HL-60/S4 treated with phorbol 12-myristate 13-acetate at 8.2 ng/mL for 4 days and 3 days (cell line): ENCODE measurements around the gene PGAM2.

ENCODE experiments used
- in situ Hi-C: fragments of 300-500 bp; cut with MboI; formaldehyde crosslinking; loops from 2 replicates; pipeline ENCODE4 v1.15.0; 2022; ENCODE audit warnings: low sequenced_read_pairs

Gene PGAM2

DNA sequence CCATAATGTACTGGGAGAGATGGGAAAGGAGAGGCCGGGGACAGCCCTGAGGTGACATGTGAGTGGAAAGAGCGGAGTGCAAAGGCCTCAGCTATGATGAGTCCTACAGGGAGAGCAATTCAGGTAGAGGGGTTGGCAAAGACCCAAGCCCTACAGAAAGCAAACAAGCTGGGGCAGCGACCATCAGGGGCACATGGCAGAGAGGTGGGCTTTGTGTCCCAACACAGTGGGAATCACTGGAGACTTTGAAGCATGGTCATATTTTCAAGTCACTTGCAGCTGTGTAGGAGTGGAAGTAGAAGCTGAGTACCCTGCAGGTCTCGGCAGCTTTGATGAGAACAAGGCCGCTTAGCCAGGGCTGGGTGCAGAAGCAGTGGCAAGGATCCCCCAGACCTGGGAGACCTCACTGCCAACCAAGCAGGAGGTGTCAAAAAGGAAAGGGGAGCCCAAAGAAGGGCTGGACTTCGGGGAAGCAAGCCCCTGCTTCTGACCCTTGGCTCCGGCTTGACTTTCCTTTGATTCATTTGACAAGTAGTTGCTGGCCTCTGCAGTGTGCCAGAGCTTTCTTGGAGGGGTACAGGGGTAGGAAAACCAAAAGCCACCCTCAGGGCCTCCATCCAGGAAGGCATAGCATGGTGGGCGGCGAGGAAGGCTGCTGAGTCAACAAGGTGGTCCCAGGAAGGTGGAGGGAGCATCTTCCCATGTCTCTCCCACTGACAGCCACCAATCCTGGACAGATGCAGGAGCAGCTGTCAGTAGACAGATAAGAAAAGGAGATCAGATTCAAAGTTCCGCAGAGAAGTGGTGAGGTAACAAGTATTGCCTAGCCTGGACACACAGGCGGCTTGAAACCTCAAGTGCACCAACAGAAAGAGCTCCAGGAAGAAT lies 1.9 kb upstream of the PGAM2 start:
- in situ Hi-C loops = no loop called here

DNA sequence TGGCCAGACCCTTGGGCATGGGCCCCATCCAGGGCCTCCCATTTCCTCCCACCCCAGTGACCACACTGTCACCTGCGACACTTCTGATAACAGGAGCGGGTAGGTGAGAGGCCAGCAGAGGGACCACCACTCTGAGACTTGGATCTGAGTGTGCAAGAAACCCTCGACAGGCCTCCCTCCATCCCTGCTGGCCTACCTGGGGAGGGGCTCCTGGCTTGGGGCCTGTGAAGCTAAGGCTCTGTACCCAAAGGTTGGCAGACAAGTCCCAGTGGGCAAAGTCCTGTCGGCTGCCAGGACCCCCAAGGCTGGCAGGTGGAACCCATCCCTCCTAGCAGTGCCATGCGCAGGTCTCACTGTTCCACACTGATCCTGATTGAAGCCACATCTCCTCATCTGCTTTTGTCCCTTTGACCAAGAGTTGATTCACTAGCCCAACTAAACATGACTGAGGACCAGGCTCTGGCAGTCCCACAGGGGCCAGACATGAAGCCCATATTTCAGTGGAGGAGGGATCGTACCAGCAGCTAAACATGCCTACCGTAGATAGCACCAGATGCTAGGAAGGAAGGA lies 1.2 kb upstream of the PGAM2 start:
- in situ Hi-C loops = no loop called here

DNA sequence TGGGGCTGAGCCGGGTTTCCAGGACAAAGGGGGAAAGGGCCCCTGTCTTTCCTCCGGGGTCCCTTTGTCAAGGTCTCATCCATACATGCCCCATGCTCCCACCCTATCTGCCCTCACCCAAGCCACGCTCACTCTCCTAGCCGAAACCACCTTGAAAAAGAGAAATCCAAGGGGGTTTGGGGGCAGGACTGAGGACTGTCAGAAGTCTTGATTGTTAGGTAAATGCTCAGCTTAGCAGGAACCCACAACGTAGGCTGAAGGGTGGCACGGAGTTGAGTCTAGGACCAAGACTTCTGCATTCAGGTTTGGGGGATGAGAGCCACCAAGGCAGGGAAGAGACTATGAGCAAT lies 719 bp upstream of the PGAM2 start:
- in situ Hi-C loops = no loop called here

DNA sequence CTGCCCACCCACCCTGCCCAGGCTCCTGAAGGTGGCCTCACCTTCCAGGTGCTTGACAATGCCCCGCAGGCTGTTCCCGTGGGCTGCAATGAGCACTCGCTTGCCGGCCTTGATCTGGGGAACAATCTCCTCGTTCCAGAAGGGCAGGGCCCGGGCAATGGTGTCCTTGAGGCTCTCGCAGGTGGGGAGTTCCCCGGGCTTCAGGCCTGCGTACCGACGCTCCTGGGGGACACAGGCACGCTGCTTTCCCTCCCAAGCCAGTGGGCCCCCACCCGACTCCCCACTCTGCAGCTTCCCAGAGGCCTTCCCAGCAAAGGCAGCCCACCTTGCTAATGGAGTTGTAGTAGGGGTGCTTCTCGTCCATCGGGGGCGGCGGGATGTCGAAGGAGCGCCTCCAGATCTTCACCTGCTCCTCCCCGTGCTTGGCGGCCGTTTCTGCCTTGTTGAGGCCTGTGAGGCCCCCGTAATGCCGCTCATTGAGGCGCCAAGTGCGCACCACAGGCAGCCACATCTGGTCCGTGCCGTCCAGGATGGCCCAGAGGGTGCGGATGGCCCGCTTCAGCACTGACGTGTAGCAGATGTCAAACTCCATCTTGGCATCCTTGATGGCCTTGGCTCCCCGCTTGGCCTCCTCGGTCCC lies 456 bp downstream of the PGAM2 start:
- in situ Hi-C loops = no loop called here

DNA sequence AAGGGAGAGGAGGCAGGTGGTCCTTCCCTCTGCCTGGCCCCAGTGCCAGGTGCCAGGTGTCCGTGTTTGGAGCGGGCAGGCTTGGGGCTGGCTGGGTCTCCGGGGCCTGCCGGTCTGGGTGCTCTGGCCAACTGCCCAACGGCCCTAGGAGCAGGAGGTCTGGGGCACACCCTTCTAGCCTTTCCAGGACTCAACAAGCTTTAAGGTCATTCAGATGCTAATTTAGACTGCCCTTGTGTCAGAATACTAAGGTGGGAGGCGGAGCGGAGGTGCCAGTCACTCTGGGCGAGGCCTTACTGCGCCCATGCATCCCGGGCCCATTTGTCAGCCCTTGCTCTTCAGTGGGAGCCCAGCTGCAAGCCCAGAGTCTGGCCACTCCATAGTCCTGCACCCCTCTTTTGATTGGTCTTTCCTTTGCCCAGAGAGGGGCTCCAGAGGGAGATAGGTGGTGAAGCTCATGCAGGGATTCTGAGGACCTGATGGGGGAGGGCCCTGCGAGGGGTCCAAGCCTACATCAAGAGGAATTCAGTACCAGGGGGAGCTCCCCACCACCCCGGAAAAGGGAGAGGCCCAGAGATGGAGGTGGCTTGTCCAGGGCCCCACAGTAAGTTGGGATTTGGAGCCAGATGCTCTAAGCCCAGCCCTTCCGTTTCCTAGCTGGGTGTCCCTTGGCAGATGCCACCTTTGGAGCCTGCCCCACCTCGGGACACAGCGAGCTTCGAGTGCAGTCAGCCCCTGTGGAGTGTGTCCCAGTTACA lies 1.3 kb downstream of the PGAM2 start:
- in situ Hi-C loops = no loop called here

DNA sequence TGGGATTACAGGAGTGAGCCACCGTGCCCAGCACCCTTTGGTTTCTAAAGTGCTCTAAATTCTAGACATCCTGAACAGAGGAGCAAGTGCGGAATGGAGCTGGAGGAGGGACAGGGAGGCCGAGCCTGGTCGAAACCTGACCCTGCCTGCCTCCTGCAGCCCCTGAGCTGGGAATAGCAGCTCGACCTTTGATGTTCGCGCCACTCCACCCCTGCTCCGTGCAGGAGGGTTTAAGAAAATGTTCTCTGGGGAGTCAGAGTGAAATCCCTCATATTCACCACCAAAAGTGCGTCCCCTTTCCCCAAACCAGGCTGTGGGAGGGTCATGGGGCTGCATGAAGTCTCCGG lies 1.8 kb downstream of the PGAM2 start:
- in situ Hi-C loops = no loop called here

DNA sequence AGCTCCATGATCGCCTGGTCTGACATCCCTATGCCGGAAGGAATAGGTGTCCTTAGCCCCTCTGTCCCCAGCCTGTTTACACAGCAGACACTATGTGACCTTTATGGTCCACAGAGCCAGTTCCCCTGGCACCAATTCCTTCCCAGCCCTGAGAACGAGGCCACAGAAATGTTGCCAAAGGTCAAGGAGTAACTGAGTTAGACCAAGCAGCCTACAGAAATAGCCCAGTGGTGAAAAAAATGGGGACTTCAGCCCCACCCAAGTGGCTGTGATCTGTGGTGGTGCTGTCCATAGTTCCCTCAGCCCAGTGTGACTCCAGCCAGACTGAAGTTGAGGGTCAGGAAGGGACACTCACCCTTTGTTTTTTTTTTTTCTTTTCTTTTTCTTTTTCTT lies 2.5 kb downstream of the PGAM2 start:
- in situ Hi-C loops = no loop called here

DNA sequence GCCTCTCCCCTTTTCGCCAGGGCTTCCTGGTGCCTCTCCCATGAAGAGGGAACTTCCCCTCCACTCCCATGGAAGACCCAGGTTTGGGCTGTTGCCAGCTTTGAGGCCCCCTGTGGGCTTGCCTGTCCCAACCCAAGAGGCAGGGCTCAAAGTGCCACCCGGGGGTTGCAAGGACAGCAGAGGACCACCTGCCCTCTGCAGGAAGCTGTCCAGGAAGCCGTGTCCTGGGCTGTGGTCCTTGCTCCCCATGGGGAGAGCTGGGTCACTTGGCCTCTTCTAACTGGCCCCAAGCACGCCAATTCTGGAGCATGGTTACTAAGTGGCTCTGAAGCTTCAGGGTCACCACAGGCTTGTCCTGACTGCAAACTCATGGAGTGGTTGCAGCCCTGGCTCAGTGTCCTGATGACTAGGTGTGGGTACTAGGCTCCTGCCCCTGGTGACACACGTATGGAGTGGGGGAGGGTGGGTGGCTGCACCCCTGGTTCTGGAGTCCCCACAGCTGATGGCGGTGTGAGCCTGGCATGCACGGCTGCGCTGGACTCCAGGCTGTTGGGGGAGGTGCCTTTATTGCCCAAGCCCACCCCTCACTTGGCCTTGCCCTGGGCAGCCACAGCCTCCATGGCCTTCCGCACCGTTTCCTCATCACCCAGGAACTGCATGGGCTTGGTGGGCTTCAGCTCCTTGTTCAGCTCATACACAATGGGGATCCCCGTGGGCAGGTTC lies 3.0 kb downstream of the PGAM2 start:
- in situ Hi-C loops = no loop called here

DNA sequence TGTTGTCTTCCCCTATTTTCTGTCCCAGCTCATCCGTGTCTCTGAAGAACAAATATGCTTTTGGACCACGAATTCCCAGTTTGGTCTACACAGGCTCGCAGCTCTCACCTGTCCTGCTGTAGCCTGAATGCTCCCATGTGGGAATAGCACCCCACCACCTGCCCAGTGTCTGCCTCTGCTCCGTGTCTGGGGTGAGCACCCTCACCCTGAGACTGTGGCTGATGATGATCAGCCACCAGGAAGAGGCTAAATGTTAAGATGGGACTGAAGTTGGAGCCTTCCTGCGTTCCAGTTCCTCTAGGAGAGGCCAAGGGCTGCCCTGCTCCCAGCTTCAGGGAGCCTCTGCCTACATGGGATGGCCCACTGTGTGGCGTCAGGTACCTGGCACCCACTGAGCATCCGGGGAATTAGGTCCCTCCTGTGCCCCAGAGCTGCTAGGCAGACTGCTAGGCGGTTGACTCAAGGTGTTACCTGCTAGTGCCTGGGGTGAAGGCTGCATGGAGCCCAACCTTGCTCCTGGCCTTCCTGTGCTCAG lies 3.7 kb downstream of the PGAM2 start:
- in situ Hi-C loops = no loop called here

DNA sequence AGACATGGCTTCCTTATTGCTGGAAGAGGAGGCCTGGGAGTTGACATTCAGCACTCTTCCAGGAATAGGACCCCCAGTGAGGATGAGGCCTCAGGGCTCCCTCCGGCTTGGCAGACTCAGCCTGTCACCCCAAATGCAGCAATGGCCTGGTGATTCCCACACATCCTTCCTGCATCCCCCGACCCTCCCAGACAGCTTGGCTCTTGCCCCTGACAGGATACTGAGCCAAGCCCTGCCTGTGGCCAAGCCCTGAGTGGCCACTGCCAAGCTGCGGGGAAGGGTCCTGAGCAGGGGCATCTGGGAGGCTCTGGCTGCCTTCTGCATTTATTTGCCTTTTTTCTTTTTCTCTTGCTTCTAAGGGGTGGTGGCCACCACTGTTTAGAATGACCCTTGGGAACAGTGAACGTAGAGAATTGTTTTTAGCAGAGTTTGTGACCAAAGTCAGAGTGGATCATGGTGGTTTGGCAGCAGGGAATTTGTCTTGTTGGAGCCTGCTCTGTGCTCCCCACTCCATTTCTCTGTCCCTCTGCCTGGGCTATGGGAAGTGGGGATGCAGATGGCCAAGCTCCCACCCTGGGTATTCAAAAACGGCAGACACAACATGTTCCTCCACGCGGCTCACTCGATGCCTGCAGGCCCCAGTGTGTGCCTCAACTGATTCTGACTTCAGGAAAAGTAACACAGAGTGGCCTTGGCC lies 4.3 kb downstream of the PGAM2 start:
- in situ Hi-C loops = no loop called here

DNA sequence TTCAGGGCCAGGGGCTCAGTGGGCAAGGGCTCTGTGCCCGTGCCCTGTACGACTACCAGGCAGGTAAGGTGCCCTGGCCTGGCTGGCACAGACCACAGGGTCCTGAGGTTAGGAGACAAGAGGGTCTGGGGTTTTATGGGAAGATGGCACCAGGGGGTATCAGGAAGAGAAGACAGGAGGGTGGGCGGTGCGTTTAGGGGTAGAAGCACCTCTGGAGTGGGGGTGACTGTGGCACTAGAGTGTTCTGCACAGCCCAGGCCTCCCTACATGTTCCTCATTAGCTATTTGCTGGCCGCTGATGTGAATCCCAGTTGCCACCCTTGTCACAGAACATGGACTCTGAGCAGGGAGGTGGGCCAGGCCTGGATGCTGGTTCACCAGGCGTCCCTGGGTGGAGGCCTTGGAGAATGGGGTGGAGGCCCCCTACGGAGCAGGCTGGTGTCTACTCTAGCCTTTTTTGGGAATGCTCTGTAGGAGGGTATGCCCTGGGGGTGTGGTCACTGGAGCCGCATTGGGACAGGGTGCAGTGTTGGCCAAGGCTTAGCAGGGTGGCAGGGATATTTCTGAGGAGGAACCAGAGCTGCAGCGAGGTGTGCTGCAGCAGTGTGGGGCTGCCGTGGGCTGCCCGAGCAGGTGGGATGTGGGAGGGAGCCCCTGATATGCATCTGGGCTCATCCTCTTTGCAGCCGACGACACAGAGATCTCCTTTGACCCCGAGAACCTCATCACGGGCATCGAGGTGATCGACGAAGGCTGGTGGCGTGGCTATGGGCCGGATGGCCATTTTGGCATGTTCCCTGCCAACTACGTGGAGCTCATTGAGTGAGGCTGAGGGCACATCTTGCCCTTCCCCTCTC lies 5.0 kb downstream of the PGAM2 start:
- in situ Hi-C loops = no loop called here

DNA sequence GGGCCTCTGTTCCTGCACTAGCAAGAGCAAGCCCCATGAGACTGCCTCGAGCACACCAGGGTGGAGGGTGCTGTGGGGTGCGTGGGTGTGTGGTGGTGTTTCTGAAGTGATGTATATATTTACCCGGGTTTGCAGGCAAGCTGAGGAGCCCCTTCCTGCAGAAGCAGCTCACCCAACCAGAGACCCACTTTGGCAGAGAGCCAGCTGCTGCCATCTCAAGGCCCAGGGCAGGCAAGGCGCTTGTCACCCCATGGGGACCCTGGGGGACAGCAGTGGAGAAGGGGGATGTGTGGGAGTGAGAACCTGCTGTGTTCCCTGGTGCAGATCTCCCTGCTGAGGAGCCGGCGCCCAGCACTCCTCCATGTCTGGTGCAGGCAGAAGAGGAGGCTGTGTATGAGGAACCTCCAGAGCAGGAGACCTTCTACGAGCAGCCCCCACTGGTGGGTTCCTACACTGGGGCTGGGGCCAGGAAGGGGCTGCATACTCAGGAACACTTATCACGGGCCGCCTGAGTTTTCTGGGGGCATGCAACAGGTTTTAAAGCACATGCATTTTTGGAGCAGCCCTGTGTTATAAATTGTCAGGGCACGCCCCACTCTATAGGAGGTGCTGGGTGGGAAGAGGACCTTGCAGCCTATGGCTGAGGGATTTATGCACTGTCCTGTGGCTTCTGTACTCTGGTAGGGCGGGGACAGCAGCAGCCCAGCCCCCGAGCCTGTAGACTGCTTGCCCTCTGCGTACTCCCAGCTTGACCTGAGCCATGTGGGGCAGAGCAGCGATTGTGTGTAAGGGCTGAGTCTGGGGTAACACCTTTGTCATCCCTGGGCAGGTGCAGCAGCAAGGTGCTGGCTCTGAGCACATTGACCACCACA lies 5.9 kb downstream of the PGAM2 start:
- in situ Hi-C loops = no loop called here

DNA sequence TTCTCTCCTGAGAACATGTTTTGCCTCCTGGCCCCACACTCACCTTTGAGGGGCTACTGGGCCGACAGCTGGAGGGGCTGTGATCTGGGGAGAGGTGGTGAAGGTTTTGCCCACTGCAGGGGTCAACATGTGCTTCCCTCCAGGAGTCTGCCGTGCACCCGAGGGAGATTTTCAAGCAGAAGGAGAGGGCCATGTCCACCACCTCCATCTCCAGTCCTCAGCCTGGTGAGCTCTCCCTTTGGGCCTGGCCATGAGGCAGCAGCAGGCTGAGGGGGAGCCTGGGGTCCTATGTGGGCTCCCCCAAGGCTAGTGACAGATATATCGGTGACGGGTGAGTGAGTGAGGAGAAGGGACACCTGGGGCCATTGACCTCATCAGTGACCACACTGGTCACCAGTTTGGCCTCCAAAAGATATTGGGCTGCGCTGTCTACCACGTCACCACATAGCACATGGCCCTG lies 6.6 kb downstream of the PGAM2 start:
- in situ Hi-C loops = no loop called here

DNA sequence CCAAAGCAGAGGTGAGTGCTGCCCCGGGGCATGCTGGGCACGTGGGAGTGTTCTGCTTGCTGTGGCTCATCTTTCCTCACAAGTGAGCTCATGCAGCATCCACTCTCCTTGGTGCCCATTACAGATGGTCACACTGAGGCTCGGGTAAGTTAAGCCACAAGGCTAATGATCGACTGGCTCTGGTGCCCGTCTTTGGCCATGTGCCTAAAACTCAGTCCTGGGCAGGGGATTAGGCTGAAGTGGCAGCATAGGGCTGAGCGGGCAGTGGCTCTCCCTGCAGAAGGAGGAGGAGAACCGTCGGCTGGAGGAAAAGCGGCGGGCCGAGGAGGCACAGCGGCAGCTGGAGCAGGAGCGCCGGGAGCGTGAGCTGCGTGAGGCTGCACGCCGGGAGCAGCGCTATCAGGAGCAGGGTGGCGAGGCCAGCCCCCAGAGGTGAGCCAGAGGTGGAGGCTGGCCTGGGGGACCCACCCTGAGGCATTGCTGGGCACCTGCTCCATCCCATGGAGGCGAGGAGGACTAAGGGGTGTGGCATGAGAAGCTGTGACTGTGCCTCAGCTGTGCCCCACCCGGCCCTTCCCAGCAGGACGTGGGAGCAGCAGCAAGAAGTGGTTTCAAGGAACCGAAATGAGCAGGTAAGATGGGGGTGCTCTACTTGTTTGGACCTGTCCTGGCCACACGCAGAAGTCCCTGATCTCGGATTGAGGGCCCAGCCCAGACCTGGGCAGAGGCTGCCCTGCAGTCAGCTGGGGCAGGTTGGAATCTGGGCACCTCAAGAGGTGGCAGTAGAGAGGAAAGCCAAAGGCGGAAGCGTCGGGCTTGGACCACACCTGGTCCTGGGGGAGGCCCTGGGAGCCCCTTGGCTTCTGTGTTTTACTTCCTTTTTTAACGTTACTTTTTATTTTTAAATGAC lies 7.3 kb downstream of the PGAM2 start:
- in situ Hi-C loops = no loop called here

DNA sequence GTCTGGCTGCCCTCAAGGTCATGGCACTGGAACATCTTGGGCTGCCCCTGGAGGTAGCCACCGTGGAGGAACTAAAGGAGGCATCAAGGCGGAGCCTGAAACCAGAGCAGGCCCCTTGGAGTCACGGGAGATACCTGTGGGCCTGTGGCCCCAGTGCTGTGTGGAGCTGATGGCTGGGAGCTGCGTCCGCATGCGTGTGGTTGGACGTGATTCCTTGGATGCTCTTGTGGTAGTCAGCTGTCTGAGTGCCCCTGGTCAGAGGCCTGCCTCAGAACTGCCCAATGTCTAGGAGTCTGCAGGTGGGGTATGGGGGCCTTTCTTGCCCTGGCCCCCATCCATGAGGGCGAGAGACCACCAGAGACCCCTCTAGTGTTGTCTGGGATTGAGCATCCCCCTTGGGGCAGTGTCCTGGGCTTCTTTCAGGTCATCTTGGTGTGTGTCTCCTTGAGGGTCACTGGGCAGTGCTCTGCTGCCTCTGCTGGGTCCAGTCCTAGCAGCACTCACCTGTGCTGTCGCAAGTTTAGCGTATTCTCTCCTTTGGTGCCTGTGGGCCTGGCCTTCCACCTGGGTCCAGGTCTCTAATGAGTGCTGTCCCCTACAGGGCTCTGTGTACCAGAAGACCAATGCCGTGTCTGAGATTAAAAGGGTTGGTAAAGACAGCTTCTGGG lies 8.1 kb downstream of the PGAM2 start:
- in situ Hi-C loops = no loop called here

DNA sequence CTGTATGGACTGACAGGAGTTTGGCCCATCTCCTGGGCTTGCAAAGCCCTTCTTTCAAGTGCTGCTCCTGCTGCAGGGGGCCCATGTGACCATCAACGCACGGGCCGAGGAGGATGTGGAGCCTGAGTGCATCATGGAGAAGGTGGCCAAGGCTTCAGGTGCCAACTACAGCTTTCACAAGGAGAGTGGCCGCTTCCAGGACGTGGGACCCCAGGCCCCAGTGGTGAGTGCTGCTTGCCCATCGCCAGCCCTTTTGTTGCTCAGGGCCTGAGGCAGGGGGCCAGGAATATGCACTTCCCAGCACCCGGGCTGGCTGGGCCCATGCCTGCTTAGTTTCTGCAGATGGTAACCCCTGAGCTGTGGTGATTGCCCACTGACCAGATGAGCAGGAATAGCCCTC lies 8.7 kb downstream of the PGAM2 start:
- in situ Hi-C loops = no loop called here
